IPS DF 4.7 (cell line): Measurements from ENCODE around the gene TRIM2.

Experiments
- DNase-seq: peaks from one replicate; pipeline ENCODE4 v3.0.0-alpha.2; 2013; ENCODE audit warnings: low spot score; ENCODE audit errors: extremely low read depth

The TRIM2 gene

GRCh38 chr4:153372967-153373562 is 168.8 kb downstream of the TRIM2 start:
- no peak for DNase-seq

- no peak for DNase-seq
These were observed 170.2 kb downstream of the TRIM2 start for GRCh38 chr4:153374442-153374841.

- DNase-seq = no peak
These were observed 171.1 kb downstream of the TRIM2 start for GRCh38 chr4:153375303-153375702.

DNA sequence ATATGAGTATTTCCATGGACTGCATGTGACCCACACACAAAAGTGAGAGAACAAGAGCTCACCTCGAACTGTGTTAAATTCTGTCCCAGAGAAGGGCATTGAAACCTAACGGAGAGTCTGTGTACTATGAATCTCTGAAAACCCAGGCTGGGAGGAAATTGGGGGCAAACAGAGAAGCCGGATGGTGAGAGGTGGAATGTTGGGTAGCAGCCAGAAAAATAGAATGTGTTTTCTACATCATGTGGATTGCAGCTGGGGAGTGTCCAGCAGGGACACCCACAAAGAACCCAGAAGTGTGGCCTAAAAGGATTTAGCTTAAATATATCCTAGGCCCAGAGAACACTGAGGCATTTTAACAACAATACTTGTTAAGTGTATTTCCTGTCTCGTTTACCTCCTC is 178.9 kb downstream of the TRIM2 start:
- no peak for DNase-seq

- DNase-seq = no peak
These were observed 179.9 kb downstream of the TRIM2 start for GRCh38 chr4:153384160-153384559.

GRCh38 chr4:153385784-153386183 is 181.5 kb downstream of the TRIM2 start:
- DNase-seq = no peak

- no peak for DNase-seq
These were observed 183.7 kb downstream of the TRIM2 start for GRCh38 chr4:153387981-153388380.
